ENCODE results near the gene RAET1G.

RAET1G gene

DNA sequence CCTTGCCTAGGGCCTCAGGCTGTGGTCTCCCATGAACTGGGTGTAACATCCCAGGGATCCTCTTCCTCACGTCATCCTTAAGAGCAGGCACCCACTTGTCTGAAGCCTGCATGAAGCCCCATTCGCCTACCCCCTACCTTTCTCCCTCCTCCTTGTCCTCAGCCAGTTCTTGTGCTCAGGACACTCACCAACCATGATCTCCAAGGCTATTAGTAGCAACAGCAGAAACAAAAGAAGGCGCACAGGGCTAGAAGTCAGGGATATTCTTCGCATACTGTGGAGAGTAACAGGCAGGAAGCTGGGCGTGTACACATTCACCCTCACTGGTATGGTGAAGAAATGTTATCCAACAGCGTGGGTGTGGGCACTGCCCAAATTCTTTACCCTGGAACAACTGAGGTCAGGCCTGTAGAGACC lies 32.3 kb downstream of the RAET1G start:
- no peaks in the 10 kb centered on the region for H3K36me3 ChIP-seq
- H3K4me1 ChIP-seq, result no peaks in the 10 kb centered on the region
- no peak overlapping the region for H3K4me3 ChIP-seq (ENCODE audit: low read depth, low read length)
- DNase-seq, result no peak
- no peaks in the 10 kb centered on the region for H3K27me3 ChIP-seq
- H3K9me3 ChIP-seq, result no peaks in the 10 kb centered on the region
- TF ChIP-seq, protein P1, sequence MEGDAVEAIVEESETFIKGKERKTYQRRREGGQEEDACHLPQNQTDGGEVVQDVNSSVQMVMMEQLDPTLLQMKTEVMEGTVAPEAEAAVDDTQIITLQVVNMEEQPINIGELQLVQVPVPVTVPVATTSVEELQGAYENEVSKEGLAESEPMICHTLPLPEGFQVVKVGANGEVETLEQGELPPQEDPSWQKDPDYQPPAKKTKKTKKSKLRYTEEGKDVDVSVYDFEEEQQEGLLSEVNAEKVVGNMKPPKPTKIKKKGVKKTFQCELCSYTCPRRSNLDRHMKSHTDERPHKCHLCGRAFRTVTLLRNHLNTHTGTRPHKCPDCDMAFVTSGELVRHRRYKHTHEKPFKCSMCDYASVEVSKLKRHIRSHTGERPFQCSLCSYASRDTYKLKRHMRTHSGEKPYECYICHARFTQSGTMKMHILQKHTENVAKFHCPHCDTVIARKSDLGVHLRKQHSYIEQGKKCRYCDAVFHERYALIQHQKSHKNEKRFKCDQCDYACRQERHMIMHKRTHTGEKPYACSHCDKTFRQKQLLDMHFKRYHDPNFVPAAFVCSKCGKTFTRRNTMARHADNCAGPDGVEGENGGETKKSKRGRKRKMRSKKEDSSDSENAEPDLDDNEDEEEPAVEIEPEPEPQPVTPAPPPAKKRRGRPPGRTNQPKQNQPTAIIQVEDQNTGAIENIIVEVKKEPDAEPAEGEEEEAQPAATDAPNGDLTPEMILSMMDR (IDR thresholded peaks at IDR 0.05; ENCODE audit: low read depth, low read length), result no peak

DNA sequence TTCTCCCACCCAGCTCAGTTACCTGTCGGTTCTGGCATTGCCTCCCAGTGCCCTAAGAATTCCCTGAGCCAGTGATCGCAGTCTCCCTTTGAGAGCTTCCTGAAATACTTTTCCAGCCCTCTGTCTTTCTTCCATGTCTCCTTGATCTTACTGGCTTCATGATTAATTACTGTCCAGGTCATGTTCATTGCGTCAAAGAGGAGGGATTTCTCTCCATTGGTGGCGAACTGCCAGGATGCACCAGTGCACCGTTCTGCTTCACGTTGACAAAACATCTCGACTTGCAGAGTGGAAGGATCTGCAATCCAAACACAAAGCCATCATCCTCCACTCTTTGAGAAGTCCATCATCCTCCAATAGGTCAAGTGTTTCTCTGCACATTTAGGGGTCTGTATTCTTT lies 33.6 kb downstream of the RAET1G start:
- TF ChIP-seq, protein P1 (IDR thresholded peaks at IDR 0.05; ENCODE audit: low read depth, low read length), result no peak
- DNase-seq, result no peak
- Histone ChIP-seq H3K4me3 (ENCODE audit: low read depth, low read length) (no peak overlapping the region), H3K9me3 (no peaks in the 10 kb centered on the region), H3K4me1 (no peaks in the 10 kb centered on the region), H3K36me3 (no peaks in the 10 kb centered on the region), H3K27me3 (peaks cover 4% of the 10 kb centered on the region)

DNA sequence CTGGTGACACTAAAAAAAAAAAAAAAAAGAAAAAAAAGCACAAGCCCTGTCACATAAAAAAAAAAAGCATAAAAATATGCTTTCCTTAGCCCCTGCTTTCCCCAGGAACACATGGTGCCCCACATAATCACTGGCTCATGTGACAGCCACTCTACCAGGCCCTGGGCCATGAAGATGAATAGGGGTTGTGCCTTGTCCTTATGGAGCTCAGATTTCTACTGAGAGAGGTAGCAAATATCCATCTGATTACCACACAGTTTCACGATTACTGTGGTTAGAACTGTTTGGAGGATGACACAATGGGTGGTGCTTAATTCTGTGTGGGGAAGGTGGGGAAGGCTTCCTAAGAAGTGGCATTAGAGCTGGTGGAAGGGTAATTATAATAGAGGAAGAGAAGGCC lies 34.3 kb downstream of the RAET1G start:
- H3K4me1 ChIP-seq, result no peaks in the 10 kb centered on the region
- TF ChIP-seq, protein P1 (IDR thresholded peaks at IDR 0.05; ENCODE audit: low read depth, low read length), result no peak
- H3K36me3 ChIP-seq, result no peaks in the 10 kb centered on the region
- DNase-seq, result no peak
- peaks cover 10% of the 10 kb centered on the region for H3K27me3 ChIP-seq
- no peak overlapping the region for H3K4me3 ChIP-seq (ENCODE audit: low read depth, low read length)
- no peaks in the 10 kb centered on the region for H3K9me3 ChIP-seq

DNA sequence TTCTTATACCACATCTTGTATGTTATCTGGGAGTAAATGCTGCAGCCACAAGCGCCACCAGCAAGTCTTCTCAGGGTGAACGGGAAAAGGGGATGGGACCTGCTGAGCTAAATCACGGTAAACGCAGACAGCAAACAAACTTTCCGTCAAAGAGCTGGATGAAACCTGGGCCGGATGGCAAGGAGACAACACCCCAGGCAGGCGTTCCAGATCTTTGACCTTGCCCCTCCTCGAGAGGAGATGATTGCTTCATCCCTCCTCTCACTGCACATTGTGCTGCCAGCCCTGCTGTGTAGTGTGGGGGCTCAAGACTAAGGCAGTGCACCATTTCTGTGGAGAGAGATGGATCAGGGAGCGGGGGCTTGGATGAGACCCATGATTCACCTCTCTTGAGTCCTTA lies 34.8 kb downstream of the RAET1G start:
- DNase-seq, result no peak
- Histone ChIP-seq H3K4me3 (ENCODE audit: low read depth, low read length) (no peak overlapping the region), H3K4me1 (no peaks in the 10 kb centered on the region)

DNA sequence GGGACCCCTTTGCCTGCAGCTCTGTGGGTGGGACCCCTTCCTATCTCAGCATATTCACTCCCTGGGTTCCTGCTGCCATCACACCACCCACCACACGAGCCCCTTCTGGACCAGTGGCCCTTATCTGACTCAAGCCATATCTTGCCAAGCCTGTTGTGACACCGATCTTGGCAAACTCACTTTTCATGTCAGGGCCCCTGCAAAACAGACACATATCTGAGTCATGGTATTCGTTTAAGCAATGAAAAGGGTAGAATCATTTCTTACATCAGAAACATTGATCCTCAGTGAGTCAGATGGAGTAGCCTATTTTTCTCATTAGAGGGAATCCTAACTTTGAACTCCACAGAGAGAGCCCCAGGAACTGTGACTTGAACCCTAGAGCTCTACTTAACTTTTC lies 35.6 kb downstream of the RAET1G start:
- no peaks in the 10 kb centered on the region for H3K9me3 ChIP-seq
- peaks cover 10% of the 10 kb centered on the region for H3K27me3 ChIP-seq
- H3K4me1 ChIP-seq, result no peaks in the 10 kb centered on the region
- DNase-seq, result no peak
- no peaks in the 10 kb centered on the region for H3K36me3 ChIP-seq
- TF ChIP-seq, protein P1 (IDR thresholded peaks at IDR 0.05; ENCODE audit: low read depth, low read length), result no peak
- H3K4me3 ChIP-seq (ENCODE audit: low read depth, low read length), result no peak overlapping the region

More for the DNA sequence above, 34.8 kb downstream of the RAET1G start:
- H3K9me3 ChIP-seq, result no peaks in the 10 kb centered on the region
- H3K27me3 ChIP-seq, result peaks cover 10% of the 10 kb centered on the region
- TF ChIP-seq, protein P1 (IDR thresholded peaks at IDR 0.05; ENCODE audit: low read depth, low read length), result no peak
- no peaks in the 10 kb centered on the region for H3K36me3 ChIP-seq

DNA sequence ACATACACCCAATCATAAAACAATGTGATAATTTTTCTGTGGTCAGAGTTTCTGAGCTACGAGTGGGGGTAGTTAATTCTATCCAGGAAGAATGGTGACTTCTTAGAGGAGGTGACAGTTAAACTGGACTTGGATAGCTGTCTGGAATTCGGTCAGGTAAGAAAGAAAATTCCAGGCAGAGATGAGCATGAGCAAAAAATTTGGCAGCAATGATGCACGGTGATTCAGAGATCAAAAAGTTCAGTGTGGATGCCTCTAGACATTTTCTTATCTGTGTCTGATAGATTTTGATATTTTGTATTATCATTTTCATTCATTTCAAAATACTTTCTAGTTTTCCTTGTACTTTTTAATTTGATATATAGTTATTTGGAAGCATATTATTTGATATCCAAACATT lies 37.0 kb downstream of the RAET1G start:
- TF ChIP-seq, protein P1 (IDR thresholded peaks at IDR 0.05; ENCODE audit: low read depth, low read length), result no peak
- no peak for DNase-seq
- Histone ChIP-seq H3K36me3 (no peaks in the 10 kb centered on the region), H3K9me3 (no peaks in the 10 kb centered on the region), H3K4me1 (no peaks in the 10 kb centered on the region), H3K27me3 (peaks cover 10% of the 10 kb centered on the region), H3K4me3 (ENCODE audit: low read depth, low read length) (no peak overlapping the region)

All from BE2C (cell line).